Erythroblast (primary cell): Measurements from ENCODE around the gene PRR11.

Experiments used
- DNase-seq, 2 experiments: peaks; one replicate each; lab custom pipeline; 2025; lab: John Stamatoyannopoulos, UW
- GATA1 ChIP-seq: IDR thresholded peaks from 2 replicates; pipeline ENCODE4 v1.6.1; 2011; ENCODE audit warnings: low read depth, mild to moderate bottlenecking, control low read depth, low read length, moderate library complexity
- POLR2A ChIP-seq: IDR thresholded peaks from 2 replicates; pipeline ENCODE4 v1.6.1; 2011; ENCODE audit warnings: mild to moderate bottlenecking, low read length

Gene PRR11

DNA sequence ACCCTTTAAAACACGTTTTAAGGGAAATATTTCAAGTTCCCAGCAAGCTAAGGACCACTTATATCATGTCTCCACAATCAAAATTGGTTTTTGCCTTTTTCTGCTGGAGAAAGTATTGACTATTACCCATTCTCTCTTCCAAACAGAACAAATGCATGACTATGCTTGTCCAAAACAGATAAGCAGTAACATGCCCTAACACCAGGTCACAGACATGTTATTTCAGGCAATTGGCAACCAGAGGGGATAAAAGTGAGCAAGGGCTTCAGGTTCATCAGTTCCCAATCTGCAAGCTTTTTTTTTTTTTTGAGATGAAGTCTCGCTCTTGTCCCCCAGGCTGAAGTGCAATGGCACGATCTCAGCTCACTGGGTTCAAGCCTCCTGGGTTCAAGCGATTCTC is 15.6 kb upstream of the PRR11 start:
- TF ChIP-seq GATA1 (no peak), POLR2A (no peak)
- peak; percentile 42 to 59 for DNase-seq

DNA sequence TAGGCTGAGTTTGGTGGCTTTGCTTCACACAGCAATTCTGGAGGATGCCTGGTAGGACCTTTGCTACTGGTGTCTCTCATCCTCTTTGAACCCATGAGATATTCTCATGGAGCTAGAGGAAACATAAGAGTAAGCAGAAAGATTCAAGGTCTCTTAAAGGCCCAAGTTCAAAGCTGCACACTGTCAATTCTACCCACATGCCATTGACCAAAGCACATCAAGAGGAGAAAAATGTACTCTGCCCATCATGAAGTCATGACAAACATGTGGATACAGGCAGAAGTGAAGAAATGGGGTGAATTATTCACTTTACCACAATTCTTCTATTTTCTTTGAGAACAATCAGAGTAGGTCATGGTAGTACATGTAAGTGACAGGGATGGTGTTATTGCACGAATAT is 13.7 kb upstream of the PRR11 start:
- no peak for DNase-seq
- no peak for TF ChIP-seq GATA1
- no peak for TF ChIP-seq POLR2A

DNA sequence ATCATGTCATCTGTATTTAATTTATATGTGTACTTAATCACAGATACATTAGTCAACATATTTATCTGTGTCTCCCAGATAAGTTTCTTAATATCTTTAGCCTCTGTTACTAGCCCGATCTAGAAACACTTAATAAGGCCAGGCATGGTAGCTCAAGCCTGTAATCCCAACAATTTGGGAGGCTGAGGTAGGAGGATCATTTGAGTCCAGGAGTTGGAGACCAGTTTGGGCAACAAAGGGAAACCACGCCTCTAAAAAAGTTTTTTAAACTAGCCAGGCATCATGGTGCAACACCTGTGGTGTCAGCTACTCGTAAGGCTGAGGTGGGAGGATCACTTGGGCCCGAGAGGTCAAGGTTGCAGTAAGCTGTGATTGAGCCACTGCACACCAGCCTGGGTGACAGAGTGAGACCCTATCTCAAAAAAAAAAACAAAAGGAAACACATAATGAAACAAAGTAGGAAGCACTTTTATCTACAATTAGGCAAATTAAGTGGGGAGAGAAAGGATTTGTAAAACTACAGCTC is 9.9 kb upstream of the PRR11 start:
- TF ChIP-seq POLR2A (no peak), GATA1 (no peak)
- DNase-seq: no peak

DNA sequence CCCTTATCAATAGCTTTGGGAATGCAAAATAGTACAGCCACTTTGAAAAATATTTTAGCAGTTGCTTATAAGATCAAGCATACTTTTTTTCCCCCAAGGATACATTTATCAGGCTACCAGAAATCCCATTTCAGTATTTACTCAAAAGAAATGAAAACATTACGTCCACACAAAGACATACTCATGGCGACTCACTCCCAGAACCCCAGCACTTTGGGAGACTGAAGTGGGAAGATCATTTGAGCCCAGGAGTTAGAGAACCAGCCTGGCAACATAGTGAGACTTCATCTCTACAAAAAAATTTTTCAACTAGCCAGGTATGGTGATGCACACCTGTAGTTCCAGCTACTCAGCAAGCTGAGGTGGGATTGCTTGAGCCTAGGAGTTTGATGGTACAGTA is 6.5 kb upstream of the PRR11 start:
- TF ChIP-seq POLR2A (no peak), GATA1 (no peak)
- DNase-seq: no peak

DNA sequence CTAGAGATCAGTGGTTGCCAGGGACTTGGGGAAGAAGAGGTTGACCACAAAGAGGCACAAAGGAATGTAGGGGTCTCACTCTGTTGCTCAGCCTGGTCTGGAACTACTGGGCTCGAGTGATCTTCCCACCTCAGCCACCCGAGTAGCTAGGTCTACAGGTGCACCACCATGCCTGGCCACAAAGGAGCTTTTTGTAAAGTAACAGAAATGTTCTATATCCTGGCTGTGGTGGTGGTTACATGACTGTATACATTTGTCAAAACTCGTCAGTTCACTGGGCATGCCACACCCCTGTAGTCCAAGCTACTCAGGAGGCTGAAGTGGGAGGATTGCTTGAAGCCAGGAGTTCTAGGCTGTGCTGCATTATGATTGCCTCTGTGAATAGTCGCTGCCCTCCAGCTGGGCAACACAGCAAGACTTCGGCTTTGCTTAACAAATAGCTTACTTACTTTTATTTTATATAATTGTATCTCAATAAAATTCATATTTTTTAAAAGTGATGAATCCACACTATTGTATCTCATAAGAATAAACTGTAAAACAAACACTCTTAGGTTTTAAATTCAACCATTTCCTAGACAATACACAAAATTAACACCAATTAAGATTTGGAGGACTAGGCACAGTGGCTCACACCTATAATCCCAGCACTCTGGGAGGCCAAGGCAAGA is 5.6 kb upstream of the PRR11 start:
- no peak for DNase-seq
- TF ChIP-seq GATA1 (no peak), POLR2A (no peak)

DNA sequence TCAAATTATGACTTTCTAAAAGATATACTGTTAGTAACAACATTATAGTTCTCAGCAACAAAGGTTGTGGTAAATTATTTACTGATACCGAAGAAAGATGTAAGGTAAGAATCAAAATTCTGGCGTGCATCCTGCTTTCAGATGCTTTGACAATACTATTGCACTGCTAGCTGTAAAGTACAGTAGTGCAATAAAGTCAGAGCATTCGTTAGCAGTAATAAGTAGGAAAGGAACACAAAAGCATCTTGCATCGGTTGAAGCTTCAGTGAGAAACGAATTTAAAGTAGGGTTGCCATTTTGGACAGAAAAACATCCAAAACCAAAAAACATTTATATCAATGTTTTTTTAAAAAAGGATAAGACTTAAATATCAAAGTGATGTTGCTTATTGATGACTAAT is 4.5 kb upstream of the PRR11 start:
- DNase-seq: no peak
- TF ChIP-seq POLR2A (no peak), GATA1 (no peak)

DNA sequence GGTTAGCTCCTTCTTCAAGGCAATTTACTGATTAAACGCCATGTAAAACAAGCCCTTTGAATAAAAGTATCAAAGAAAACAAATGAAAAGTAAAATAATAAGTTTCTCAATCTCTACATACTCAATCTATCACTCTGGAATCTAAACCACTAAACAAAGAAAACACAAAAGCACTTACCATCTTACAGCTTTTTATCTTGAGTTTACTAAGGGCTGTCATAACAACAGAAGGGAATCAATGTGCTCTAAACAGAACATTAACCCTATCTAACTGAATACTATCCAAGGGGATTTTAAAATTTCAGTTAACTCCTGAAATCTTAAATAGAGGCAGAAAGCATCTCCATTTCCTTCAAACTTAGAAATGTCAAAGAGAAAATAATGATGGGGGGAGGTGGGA is 4.0 kb upstream of the PRR11 start:
- DNase-seq: no peak
- TF ChIP-seq POLR2A: no peak

DNA sequence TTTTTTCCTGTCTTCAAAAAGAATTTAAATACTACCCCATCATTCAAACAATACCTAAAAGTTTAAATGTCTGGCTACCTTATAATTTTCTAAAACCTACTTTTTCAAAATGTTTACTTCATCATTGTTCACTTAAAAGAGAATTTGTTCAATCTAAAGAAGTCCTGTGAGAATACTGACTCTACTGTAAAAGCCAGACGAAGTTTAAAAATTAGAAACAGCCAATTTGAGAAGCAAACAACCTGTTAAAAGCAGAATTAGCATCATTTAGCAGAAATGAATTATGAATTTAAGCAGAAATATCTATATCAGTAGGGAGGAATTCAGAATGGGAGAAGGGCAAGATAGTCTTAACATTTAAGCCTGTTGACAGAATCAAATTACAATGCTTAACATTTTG is 2.6 kb upstream of the PRR11 start:
- TF ChIP-seq POLR2A (no peak), GATA1 (no peak)
- DNase-seq: no peak

DNA sequence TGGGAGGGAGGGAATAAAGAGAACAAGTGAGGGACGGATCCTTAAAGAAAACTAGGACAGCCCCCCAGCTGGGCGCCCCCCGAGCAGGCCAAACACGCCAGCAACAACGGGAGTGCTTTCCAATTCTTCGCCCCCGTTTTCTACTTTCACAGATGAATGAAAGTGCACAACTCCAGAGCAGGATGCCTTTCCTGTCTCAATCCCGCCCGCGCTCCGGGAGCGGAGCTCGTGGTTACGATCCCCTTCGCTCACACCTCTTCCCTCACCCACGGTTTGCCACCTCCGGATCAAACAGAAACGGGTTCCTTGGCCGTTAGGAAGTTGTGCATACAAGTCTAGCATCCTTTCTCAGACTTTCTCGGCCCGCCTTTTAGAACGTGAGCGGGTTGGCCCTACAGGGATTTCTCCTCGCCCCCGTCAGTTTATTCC is 1.2 kb upstream of the PRR11 start:
- DNase-seq: peak; percentile 69 to 74
- TF ChIP-seq GATA1: no peak
- no peak for TF ChIP-seq POLR2A

DNA sequence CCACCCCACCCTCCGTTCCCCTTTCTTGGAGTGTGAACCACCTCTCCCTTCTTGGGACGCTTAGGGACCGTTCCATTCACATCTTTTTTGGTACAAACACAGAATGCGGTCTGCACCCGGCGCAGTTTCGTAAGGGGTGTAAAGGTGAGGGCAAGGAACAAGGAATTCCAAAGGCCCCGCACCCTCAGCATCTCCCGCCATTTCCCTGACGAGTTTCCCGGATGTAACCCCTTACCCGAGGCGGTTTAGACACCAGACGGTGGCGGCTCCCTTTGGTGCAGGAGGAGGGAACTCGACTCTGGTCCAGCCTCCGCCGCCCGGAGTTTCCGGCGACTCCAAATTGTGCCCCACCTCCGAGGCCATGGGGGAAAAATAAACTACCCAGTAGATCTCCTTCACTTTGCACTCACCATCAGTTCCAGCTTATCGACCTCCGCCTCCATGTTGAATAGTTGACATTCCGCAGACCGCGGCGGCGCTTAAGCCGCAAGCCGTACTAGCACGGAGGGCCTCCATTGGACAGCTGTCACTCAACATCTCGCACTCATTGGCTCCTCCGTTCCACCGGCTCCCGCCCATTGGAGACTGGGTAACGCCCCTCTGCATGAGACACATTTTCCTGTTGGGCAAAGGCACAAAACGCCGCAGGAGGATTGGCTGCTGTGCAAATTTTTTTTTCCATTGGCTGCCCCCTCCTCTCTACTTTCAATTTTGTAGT is 666 bp upstream of the PRR11 start, which contains the start of gene SKA2:
Gene SKA2 (minus strand): TSS at position 466 of the 718 bp plus-strand sequence. CDS start 23 bp downstream, at position 443.
- TF ChIP-seq GATA1 (no peak), POLR2A (peak; percentile 92)
- peak; percentile 100 for DNase-seq

DNA sequence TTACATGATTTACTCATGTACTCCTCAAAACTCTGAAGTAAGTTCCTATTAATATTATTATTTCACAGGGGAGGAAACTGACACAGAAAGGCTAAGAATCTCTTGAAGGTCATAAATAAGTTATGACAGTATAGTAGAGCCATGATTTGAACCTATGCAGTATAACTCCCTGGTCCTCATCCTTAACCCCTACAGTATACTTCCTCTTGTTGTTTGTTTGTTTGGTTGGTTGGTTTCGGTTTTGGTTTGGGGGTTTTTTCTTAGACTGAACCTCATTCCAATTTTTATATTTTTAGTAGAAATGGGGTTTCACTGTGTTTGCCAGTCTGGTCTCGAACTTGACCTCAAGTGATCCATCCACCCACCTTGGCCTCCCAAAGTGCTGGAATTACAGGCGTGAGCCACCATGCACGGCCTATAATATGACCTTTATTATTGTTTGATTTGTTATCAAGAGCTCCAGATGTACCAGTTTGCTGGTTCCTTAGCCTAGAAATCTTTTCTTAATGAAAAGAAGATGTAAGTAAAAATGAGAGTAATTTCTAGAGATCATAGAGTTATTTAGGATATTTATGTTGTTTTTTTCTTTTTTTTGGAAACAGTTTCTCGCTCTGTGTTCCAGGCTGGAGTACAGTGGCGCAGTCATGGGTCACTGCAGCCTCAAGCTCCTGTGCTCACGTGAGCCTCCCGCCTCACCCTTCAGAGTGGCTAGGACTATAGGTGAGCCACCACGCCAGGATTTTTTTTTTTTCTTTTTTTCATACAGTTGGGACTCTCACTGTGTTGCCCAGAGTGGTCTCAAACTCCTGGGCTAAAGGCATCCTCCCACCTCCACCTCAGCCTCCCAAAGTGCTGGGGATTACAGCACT is 4.8 kb downstream of the PRR11 start:
- DNase-seq: peak in 1 of 2 experiments; percentile 34
- TF ChIP-seq POLR2A (no peak), GATA1 (no peak)

DNA sequence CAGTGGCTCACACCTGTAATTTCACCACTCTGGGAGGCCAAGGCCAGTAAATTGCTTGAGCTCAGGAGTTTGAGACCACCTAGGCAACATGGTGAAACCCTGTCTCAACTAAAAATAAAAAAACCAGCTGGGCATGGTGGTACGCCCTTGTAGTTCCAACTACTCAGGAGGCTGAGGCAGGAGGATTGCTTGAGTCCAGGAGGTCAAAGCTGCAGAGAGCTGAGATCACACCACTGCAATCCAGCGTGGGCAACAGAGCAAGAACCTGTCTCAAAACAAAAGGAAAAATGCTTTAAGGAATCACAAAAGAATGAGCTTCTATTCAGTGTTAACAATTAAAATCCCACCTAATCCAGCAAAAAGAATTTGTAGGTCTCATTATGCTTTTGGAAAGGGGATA is 5.9 kb downstream of the PRR11 start:
- no peak for DNase-seq
- TF ChIP-seq POLR2A (no peak), GATA1 (no peak)

DNA sequence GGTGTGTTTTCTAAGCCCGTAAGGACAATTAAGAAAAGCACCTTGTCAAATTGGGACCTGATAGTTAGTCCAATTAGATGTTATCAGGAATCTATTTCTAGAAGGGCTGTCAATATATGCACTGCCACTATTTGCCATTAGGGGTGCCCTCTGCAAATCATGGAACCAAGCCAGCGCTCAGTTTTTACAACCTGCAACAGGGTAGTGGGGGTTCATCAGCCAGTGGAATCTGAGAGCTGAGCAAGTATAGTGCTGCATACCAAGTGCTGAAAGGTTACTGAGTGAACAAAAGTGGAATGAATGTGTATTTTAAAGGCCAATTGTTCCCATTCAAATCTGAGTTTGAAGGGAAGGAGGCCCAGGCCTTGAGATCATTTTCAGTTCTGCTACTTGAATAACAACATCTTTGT is 10.4 kb downstream of the PRR11 start:
- TF ChIP-seq GATA1: no peak
- TF ChIP-seq POLR2A: no peak
- DNase-seq: peak; percentile 67 to 74
